CD14-positive monocyte (primary cell): ENCODE measurements around the gene CTXN1. TPM values are rescaled to one million over a fixed set of nuclear protein-coding genes. Genes with fewer than 3 reads are reported as not detected.

Source experiments
- DNase-seq, 3 donors: peaks; one replicate each; pipeline ENCODE4 v3.0.0-alpha.2; 2011 to 2022
- H2AFZ ChIP-seq: 2 replicates; pipeline ENCODE4 v1.6.0; 2012; ENCODE audit warnings: mild to moderate bottlenecking, low read depth, low read length, inconsistent platforms; ENCODE audit not compliant: insufficient read depth, poor library complexity, severe bottlenecking
- H3K27ac ChIP-seq, 2 donors: 1 replicate in 1 of 2; 2 replicates in 1 of 2; pipeline ENCODE4 v1.5.1; 2012 to 2013; ENCODE audit warnings: low read length in 2 of 2, control low read depth in 1 of 2, inconsistent platforms in 1 of 2, low read depth in 1 of 2, mild to moderate bottlenecking in 1 of 2
- H3K27me3 ChIP-seq, 2 donors: one replicate each; pipeline versions ENCODE4 v1.6.0 to v1.6.1; 2011 to 2013; ENCODE audit warnings: low read length in 2 of 2; ENCODE audit not compliant: control insufficient read depth in 2 of 2, insufficient read depth in 2 of 2
- H3K36me3 ChIP-seq, 2 donors: replicated peaks in 1 of 2; 1 replicate in 1 of 2; 2 replicates in 1 of 2; pipeline versions ENCODE4 v1.5.1 to v1.6.1; 2012 to 2013; ENCODE audit warnings: low read length in 2 of 2, control low read depth in 1 of 2, inconsistent platforms in 1 of 2, mild to moderate bottlenecking in 1 of 2; ENCODE audit not compliant: insufficient read depth in 2 of 2, control insufficient read depth in 1 of 2
- H3K4me1 ChIP-seq, 2 donors: 1 replicate in 1 of 2; 2 replicates in 1 of 2; pipeline versions ENCODE4 v1.5.1 to v1.6.1; 2012 to 2013; ENCODE audit warnings: low read length in 2 of 2, control low read depth in 1 of 2, inconsistent platforms in 1 of 2, mild to moderate bottlenecking in 1 of 2, moderate library complexity in 1 of 2; ENCODE audit not compliant: insufficient read depth in 2 of 2, control insufficient read depth in 1 of 2
- H3K4me2 ChIP-seq: replicated peaks from 2 replicates; pipeline ENCODE3; 2012; ENCODE audit warnings: low read length, moderate library complexity, mild to moderate bottlenecking; ENCODE audit not compliant: poor library complexity, severe bottlenecking; ENCODE audit errors: extremely low read depth
- H3K4me3 ChIP-seq, 3 experiments: fragments of 200-600 bp in 1 of 3; sonication (generic) in 1 of 3; replicated peaks in 1 of 3; 1 replicate in 2 of 3; 2 replicates in 1 of 3; pipeline ENCODE4 v1.5.1; 2011 to 2013; ENCODE audit warnings: low read length in 3 of 3, mild to moderate bottlenecking in 3 of 3, control low read depth in 2 of 3, low read depth in 2 of 3, inconsistent platforms in 1 of 3, moderate library complexity in 1 of 3
- H3K79me2 ChIP-seq: 2 replicates; pipeline ENCODE4 v1.6.0; 2012; ENCODE audit warnings: mild to moderate bottlenecking, control low read depth, inconsistent platforms, low read length, moderate library complexity; ENCODE audit not compliant: insufficient read depth
- H3K9ac ChIP-seq: 2 replicates; pipeline ENCODE4 v1.6.0; 2017; ENCODE audit warnings: low read length, mild to moderate bottlenecking; ENCODE audit not compliant: insufficient read depth, poor library complexity, severe bottlenecking
- H3K9me3 ChIP-seq, 2 donors: replicated peaks in 1 of 2; 1 replicate in 1 of 2; 2 replicates in 1 of 2; pipeline versions ENCODE4 v1.5.1 to v1.6.1; 2012 to 2013; ENCODE audit warnings: low read length in 2 of 2, control low read depth in 1 of 2; ENCODE audit not compliant: control insufficient read depth in 1 of 2, insufficient read depth in 1 of 2
- H4K20me1 ChIP-seq: 2 replicates; pipeline ENCODE4 v1.6.0; 2012; ENCODE audit warnings: mild to moderate bottlenecking, low read length, control low read depth, moderate library complexity; ENCODE audit not compliant: insufficient read depth
- H3K27ac Mint-ChIP-seq, 7 donors: one replicate each; pipeline ENCODE4 v1.8.0; 2020; ENCODE audit warnings: mild to moderate bottlenecking in 7 of 7, mixed read lengths in 7 of 7, moderate library complexity in 6 of 7, inconsistent platforms in 2 of 7
- H3K27me3 Mint-ChIP-seq, 3 donors: one replicate each; pipeline ENCODE4 v1.8.0; 2021 to 2022; ENCODE audit warnings: low read depth in 3 of 3, mild to moderate bottlenecking in 3 of 3, mixed read lengths in 3 of 3, moderate library complexity in 3 of 3, inconsistent platforms in 1 of 3
- H3K36me3 Mint-ChIP-seq, 2 donors: one replicate each; pipeline ENCODE4 v1.8.0; 2020; ENCODE audit warnings: mixed read lengths in 2 of 2, inconsistent platforms in 1 of 2, mild to moderate bottlenecking in 1 of 2
- H3K4me1 Mint-ChIP-seq: one replicate; pipeline ENCODE4 v1.8.0; 2020; ENCODE audit warnings: mild to moderate bottlenecking, mixed read lengths
- H3K4me3 Mint-ChIP-seq, 2 donors: one replicate each; pipeline ENCODE4 v1.8.0; 2020; ENCODE audit warnings: mild to moderate bottlenecking in 2 of 2, mixed read lengths in 2 of 2, moderate library complexity in 1 of 2
- H3K9me3 Mint-ChIP-seq, 7 donors: one replicate each; pipeline ENCODE4 v1.8.0; 2020 to 2022; ENCODE audit warnings: mixed read lengths in 7 of 7, mild to moderate bottlenecking in 6 of 7, moderate library complexity in 6 of 7, inconsistent platforms in 2 of 7
- CTCF ChIP-seq: fragments of 200-600 bp; IDR thresholded peaks from one replicate; pipeline ENCODE4 v1.8.0; 2022; ENCODE audit warnings: antibody characterized with exemption, mild to moderate bottlenecking
- WGBS: methylation state at CpG from one replicate; pipeline ENCODE4 v1.1.5; 2013; ENCODE audit warnings: missing lambda C conversion rate; ENCODE audit not compliant: insufficient coverage; 5-methylcytosine and 5-hydroxymethylcytosine counted together
- intact Hi-C, 2 donors: fragments of 100-400 bp; cut with micrococcal nuclease; formaldehyde crosslinking; loops; one replicate each; pipeline versions ENCODE4 v1.15.0 to v1.15.1; 2023
- polyA plus RNA-seq, 3 donors: library from polyadenylated mRNA; depleted of rRNA in 1 of 3; unstranded in 2 of 3; stranded (reverse) in 1 of 3; fragments of 300-500 nt in 2 of 3; fragments of >200 nt in 1 of 3; fragmentation: Illumina TruSeq in 2 of 3; gene quantifications; 1 replicate in 2 of 3; 2 replicates in 1 of 3; pipeline ENCODE4 v1.2.3, GENCODE V29; 2012 to 2021

CTXN1 gene
- polyA plus RNA-seq, 3 donors = not detected

- H2AFZ ChIP-seq = peak overlapping the region; percentile 61
- under 1% methylated on average over 98 of the region's 104 CpGs for WGBS
- no peak overlapping the region for H3K27ac ChIP-seq
- Mint-ChIP-seq H3K4me3 (peak overlapping the region; percentile 70 to 89), H3K9me3 (peaks cover 0 to 28% (median 15%) of the 10 kb centered on the region in 7 donors), H3K36me3 (peaks cover 16 to 20% of the 10 kb centered on the region in 2 donors), H3K4me1 (peaks cover 43% of the 10 kb centered on the region), H3K27me3 (peaks cover 48 to 65% (median 56%) of the 10 kb centered on the region in 3 donors), H3K27ac (no peak overlapping the region)
- peak overlapping the region in 2 of 3 experiments; percentile 1 to 63 for H3K4me3 ChIP-seq
- peaks cover 16 to 18% of the 10 kb centered on the region in 2 donors for H3K36me3 ChIP-seq
- H3K4me2 ChIP-seq = peak overlapping the region; percentile 74
- intact Hi-C loops = no loop called here
- H3K79me2 ChIP-seq = no peaks in the 10 kb centered on the region
- H3K4me1 ChIP-seq = peaks cover 30 to 54% of the 10 kb centered on the region in 2 donors
- H4K20me1 ChIP-seq = peaks cover 23% of the 10 kb centered on the region
- H3K27me3 ChIP-seq = peaks cover 26 to 47% of the 10 kb centered on the region in 2 donors
- peaks cover 0 to 19% of the 10 kb centered on the region in 2 donors for H3K9me3 ChIP-seq
- TF ChIP-seq CTCF = no peak
- H3K9ac ChIP-seq = peak overlapping the region; percentile 21
- peak; percentile 17 to 57 (median 31) for DNase-seq
These were observed 9.6 kb downstream of the CTXN1 start for GRCh38 chr19:7916103-7916954.

GRCh38 chr19:7915250-7916102, 10.5 kb downstream of the CTXN1 start:
- Mint-ChIP-seq H3K36me3 (peaks cover 23 to 28% of the 10 kb centered on the region in 2 donors), H3K9me3 (peaks cover 0 to 28% (median 15%) of the 10 kb centered on the region in 7 donors), H3K4me1 (peaks cover 37% of the 10 kb centered on the region), H3K27me3 (peaks cover 47 to 65% (median 56%) of the 10 kb centered on the region in 3 donors), H3K4me3 (peak overlapping the region; percentile 50 to 77), H3K27ac (no peak overlapping the region)
- DNase-seq = no peak
- 51% methylated on average over 16 of the region's 24 CpGs for WGBS
- Histone ChIP-seq H3K27me3 (peaks cover 26 to 47% of the 10 kb centered on the region in 2 donors), H3K27ac (no peak overlapping the region), H3K4me1 (peaks cover 26 to 49% of the 10 kb centered on the region in 2 donors), H2AFZ (peak overlapping the region; percentile 61), H3K9me3 (peaks cover 0 to 19% of the 10 kb centered on the region in 2 donors), H3K4me2 (peak overlapping the region; percentile 74), H3K4me3 (peak overlapping the region in 1 of 3 experiments; percentile 63), H3K36me3 (peaks cover 24 to 26% of the 10 kb centered on the region in 2 donors), H4K20me1 (peaks cover 32% of the 10 kb centered on the region), H3K9ac (no peak overlapping the region), H3K79me2 (no peaks in the 10 kb centered on the region)
- no peak for TF ChIP-seq CTCF
- intact Hi-C loops = no loop called here
